H1 (cell line): ENCODE measurements around the gene LUZP1. TPM values are rescaled to one million over a fixed set of nuclear protein-coding genes. Genes with fewer than 3 reads are reported as not detected.

ENCODE experiments used
- CEBPB ChIP-seq: IDR thresholded peaks from 2 replicates; pipeline ENCODE4 v1.6.1; 2012; ENCODE audit warnings: low read depth, low read length
- SAP30 ChIP-seq: fragments of 300-600 bp; sonication (generic); IDR thresholded peaks from 2 replicates; pipeline ENCODE4 v1.7.1; 2012; ENCODE audit warnings: low read length, moderate library complexity, mild to moderate bottlenecking, inconsistent platforms; ENCODE audit not compliant: insufficient read depth, insufficient replicate concordance
- SUZ12 ChIP-seq: fragments of 200-600 bp; sonication (generic); IDR thresholded peaks from 2 replicates; pipeline ENCODE4 v1.6.1; 2012; ENCODE audit warnings: mild to moderate bottlenecking, inconsistent platforms, low read length, moderate library complexity, mixed read lengths
- polyA plus RNA-seq, 7 experiments: library from polyadenylated mRNA; depleted of rRNA in 3 of 7; stranded (reverse) in 5 of 7; unstranded in 2 of 7; fragments of >200 nt in 5 of 7; fragments of 200-250 nt in 2 of 7; gene quantifications; 1 replicate in 5 of 7; 2 replicates in 1 of 7; 4 replicates in 1 of 7; pipeline versions ENCODE4 v1.2.1 to v1.2.3, GENCODE V29; 2011 to 2013; ENCODE audit warnings: missing spikeins in 2 of 7, mixed read lengths in 2 of 7
- total RNA-seq: library from RNA; stranded (reverse); fragmentation: NEBNext Ultra II Directional; extraction: Animal tissue kit (Norgen Biotek cat#: 25700); gene quantifications from 2 replicates; pipeline ENCODE4 v1.2.1, GENCODE V29; 2021

The LUZP1 gene
- total and polyA plus RNA-seq, 2 of the 8 experiments (the other 6 are each of a cell fraction or from before 2014, with no cell fraction given): 14.0 to 60.5 TPM

DNA sequence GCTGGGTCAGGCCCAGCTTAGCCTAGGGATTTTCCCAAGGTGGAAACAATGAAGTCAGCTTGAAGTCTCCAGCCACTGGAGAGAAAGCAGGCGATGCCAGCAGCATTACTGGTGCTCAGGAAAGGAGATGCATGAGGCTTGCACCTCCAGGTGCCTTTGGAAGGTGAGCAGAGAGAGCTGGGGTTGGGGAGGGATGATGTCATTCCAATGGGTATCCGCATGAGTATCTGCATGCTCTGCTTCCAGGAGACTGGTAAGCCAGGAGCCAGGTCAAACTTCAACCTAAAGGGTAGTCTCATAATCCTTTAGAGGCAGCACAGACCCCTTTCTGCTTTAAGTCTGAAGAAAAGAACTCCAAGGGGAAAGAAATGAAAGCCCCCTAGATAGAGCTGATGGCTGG, 80.6 kb downstream of the LUZP1 start (continued):
- no peak for TF ChIP-seq SAP30
- TF ChIP-seq CEBPB: no peak
- no peak for TF ChIP-seq SUZ12
